D721Med (cell line): Measurements from ENCODE around the gene RACK1.

ENCODE experiments used
- DNase-seq: peaks from one replicate; pipeline ENCODE4 v3.0.0; 2011; ENCODE audit warnings: low spot score; ENCODE audit not compliant: insufficient read length
- FAIRE-seq: peaks from 2 replicates; lab custom pipeline; 2011; peaks lifted over from hg19 to GRCh38; lab: Jason Lieb, UNC
- TF ChIP-seq, protein P1 (sequence below): IDR thresholded peaks from 2 replicates; pipeline ENCODE4 v1.5.1; 2012; ENCODE audit warnings: mild to moderate bottlenecking, control low read depth; ENCODE audit not compliant: insufficient read depth; ENCODE audit errors: missing control alignments

Gene RACK1

DNA sequence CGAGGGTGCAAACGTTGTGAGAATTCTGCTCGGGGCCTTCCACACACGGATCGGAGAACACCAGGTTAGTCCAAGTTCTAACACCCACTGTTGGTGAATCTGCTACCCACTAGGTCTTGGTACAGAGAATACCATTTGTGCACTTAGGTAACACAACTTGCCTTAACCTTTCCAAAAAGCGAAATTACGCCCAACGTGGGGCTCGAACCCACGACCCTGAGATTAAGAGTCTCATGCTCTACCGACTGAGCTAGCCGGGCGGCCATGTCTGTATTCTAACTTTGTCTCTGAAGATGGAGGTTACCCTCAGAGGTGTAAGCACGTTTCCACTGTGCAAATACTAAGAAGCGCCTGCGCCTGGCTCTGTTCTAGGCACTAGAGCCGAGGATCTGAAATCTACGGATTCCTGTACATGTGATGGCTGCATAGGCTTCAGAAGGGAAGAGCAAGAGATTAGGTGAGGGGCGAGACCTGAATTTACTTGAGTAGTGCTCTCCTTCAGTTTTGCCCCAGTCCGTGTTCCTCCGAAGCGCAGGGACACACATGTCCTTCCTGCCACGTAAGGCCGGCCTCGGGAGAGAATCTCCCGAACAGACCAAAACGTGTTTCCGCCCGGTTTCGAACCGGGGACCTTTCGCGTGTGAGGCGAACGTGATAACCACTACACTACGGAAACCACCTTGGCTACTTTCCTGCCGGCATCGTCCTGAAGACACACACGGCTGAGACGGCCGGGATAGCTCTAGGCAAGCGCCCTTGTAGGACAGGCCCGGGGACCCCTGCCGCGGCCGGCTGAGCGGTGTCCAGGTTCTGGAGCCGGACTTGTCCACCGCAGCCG lies 21.7 kb downstream of the RACK1 start:
- FAIRE-seq: no peak
- DNase-seq: no peak
- TF ChIP-seq, protein P1, sequence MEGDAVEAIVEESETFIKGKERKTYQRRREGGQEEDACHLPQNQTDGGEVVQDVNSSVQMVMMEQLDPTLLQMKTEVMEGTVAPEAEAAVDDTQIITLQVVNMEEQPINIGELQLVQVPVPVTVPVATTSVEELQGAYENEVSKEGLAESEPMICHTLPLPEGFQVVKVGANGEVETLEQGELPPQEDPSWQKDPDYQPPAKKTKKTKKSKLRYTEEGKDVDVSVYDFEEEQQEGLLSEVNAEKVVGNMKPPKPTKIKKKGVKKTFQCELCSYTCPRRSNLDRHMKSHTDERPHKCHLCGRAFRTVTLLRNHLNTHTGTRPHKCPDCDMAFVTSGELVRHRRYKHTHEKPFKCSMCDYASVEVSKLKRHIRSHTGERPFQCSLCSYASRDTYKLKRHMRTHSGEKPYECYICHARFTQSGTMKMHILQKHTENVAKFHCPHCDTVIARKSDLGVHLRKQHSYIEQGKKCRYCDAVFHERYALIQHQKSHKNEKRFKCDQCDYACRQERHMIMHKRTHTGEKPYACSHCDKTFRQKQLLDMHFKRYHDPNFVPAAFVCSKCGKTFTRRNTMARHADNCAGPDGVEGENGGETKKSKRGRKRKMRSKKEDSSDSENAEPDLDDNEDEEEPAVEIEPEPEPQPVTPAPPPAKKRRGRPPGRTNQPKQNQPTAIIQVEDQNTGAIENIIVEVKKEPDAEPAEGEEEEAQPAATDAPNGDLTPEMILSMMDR: no peak

DNA sequence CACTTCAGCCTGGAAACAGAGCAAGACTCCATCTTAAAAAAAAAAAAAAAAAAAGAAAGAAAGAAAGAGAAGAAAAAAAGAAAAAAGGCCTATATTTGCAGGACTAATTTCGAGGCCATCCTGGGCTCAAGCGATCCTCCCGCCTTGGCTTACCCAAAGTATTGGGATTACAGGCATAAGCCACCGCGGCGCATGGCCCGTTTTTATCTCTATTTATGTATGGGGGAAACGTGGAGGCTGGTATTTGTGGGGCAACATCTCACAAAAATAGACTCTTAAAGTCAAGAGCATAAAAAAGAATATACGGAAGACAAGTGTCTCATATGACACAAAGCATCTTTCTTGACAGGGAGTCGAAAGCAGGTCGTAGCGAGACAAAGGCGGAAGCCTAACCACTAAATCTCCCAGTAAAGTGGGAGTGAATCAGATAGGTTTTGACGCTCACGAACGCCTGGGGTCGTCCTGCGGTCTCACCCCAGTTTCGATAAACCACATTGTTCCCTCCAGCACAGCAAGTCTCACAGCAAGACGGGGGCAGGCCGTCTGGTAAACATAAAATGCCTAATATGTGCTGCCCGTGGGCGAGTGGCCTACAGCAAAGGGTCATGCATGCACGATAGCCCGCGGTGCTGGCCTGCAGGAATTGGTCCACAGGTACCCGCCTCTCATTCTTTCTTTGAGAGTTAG lies 22.5 kb downstream of the RACK1 start:
- TF ChIP-seq, protein P1: no peak
- DNase-seq (no peak), FAIRE-seq (no peak)

DNA sequence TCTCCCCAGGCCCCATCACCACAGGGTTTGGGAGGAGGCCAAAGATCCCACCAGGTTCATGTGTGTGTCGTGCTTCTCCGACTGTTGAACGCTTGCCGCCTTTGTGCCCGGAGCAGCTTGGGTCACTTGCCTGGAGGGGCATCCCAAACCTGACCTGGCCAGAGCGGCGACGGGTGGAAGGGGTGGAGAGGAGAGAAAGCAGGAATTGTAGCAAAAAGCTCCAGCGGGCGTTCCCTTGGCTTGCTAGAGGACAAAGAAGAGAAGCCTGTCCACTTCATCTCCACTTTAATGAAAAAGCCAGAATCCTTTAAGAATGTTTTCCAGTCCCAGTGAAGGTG lies 23.6 kb downstream of the RACK1 start:
- FAIRE-seq: no peak
- TF ChIP-seq, protein P1: no peak
- DNase-seq: no peak

DNA sequence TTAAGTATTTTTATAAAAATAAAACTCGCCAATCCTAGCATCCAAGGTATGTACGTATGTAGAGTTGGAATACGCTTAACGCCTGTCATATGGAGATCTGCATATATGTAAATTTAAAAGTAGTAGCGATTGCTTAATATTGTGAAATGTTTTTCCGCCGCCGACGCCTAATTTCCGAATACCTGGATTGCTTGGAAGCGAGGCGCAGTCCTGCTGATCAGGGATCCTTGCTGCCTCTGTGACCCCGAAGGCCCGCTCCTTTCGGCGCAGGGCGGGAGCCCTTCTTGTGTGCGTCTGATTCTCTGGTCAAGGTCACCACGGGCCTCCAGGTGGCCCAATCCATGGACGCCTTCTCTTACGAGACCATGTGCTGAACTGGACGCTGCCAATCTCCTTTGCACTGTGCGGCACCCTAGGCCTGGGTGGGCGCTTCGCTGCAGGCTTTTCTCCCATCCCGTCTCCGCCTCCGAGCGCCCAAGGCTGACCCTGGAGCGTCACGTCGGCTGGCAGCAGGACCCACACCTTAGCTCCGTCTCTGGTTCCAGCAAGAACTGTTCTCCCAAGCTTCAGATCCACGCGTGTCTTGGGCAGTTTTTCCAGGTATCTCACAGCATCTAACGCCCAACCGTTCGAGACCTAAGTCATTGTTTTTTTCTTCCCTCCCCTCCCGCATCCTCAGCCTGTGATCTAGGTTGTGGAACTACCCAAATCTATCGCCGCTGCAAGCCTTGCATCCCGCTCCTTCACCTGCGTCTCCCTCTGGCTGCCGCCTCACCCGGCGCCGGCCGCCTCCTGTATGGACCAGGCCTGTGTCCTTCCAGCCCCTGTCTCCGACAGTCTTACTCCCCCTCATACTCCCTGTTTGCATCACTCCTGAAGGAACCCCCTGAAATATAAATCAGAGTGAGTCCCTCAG lies 24.2 kb downstream of the RACK1 start:
- no peak for FAIRE-seq

DNA sequence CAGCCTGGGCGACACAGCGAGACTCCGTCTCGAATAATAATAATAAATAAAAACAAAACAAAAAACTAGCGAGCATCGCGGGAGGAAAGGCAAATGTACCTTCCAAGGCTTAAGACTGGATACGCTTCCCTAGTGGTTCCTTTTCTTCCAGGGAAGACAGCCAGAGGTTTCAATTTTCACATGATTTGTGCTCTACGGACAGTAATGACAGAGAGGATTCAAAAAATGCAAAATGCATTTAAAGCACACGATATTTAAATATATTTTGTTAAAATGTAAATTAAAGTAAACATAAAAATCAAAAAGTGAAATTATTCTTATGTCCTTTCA lies 24.9 kb downstream of the RACK1 start:
- no peak for DNase-seq
- FAIRE-seq: no peak
- TF ChIP-seq, protein P1: no peak

More for the DNA sequence above, 24.2 kb downstream of the RACK1 start:
- TF ChIP-seq, protein P1: no peak
- no peak for DNase-seq

DNA sequence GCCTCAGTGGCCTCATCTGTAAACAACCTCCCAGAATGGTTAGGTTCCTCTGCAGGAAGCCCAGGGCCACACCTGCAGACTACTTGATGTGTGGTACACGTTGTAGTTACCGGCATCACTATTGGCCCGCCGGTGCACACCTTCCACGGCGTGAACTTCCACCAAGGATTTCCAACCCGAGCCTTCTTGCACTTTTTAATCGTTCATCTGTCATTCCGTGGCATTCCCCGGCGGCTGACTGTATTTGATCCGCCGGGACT lies 26.0 kb downstream of the RACK1 start:
- TF ChIP-seq, protein P1: no peak
- DNase-seq (no peak), FAIRE-seq (no peak)
